GM10266 (cell line): ENCODE results near the gene CARS2.

Source experiments
- DNase-seq: peaks from one replicate; pipeline ENCODE4 v3.0.0; 2012; ENCODE audit errors: extremely low spot score
- TF ChIP-seq, protein P1 (sequence below): IDR thresholded peaks from 2 replicates; pipeline ENCODE4 v1.5.1; 2012; ENCODE audit warnings: mild to moderate bottlenecking, low read depth; ENCODE audit not compliant: control insufficient read depth, insufficient read depth; ENCODE audit errors: missing control alignments

CARS2 gene

DNA sequence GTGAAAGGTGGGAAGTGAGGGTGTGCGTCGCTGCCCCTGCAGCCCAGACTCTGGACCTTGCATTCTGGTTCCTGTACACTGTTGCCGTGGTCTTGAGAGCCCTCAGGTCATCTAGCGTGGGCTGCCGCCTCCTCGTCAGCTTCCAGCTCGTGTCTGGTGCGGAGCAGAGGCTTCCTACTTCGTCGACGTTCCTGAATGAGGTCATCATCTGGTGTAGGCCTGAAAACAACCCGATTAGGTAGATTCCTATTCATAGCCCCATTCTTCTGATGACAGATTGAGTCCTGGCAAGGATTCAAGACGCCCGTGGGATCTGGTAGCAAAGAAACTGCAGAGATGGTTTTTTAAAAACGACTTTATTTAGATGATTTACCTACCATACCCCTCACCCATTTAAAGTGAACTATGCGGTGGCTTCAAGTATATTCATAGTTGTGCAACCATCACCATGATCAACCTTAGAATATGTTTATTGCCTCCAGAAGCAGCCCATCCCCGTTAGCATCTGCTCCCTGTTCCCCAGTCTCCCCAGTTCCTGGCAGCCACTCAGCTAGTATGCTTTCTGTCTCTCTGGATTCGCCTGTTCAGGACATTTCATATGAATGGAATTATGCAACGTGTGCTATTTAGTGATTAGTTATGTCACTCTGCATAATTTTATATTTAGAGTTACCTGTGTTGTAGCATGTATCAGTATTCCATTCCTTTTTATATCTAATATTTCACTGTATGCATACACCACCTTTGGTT is 76.8 kb downstream of the CARS2 start:
- TF ChIP-seq, protein P1, sequence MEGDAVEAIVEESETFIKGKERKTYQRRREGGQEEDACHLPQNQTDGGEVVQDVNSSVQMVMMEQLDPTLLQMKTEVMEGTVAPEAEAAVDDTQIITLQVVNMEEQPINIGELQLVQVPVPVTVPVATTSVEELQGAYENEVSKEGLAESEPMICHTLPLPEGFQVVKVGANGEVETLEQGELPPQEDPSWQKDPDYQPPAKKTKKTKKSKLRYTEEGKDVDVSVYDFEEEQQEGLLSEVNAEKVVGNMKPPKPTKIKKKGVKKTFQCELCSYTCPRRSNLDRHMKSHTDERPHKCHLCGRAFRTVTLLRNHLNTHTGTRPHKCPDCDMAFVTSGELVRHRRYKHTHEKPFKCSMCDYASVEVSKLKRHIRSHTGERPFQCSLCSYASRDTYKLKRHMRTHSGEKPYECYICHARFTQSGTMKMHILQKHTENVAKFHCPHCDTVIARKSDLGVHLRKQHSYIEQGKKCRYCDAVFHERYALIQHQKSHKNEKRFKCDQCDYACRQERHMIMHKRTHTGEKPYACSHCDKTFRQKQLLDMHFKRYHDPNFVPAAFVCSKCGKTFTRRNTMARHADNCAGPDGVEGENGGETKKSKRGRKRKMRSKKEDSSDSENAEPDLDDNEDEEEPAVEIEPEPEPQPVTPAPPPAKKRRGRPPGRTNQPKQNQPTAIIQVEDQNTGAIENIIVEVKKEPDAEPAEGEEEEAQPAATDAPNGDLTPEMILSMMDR = no peak
- DNase-seq = no peak

GRCh38 chr13:110628477-110628793 is 77.5 kb downstream of the CARS2 start:
- DNase-seq = no peak
- TF ChIP-seq, protein P1 = no peak

- DNase-seq = no peak
- TF ChIP-seq, protein P1 = no peak
Observed at GRCh38 chr13:110627761-110628476, 78.0 kb downstream of the CARS2 start.

DNA sequence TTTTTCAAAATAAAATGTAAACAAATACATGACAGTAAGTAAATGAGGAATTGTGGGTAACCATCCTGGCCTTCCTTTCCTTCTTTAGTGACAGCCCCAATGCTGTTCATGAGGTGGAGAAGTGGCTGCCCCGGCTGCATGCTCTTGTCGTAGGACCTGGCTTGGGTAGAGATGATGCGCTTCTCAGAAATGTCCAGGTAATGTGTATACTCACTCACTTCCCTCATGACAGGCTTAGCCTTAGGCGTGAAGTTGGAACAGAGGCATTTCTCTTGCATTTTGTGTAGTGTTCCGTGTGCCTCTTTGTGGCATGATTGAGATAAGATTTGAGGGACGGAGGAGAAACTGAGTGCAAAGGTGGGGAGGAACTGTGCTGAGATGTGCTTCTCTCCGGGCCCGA is 78.6 kb downstream of the CARS2 start:
- TF ChIP-seq, protein P1 = no peak
- no peak for DNase-seq

GRCh38 chr13:110626521-110626920 is 79.4 kb downstream of the CARS2 start:
- TF ChIP-seq, protein P1 = no peak
- no peak for DNase-seq

GRCh38 chr13:110625771-110626321 is 80.1 kb downstream of the CARS2 start:
- TF ChIP-seq, protein P1 = no peak
- no peak for DNase-seq
